ENCODE measurements around the gene ZC3H6.
"Not testable (repeated sequence)": the region's sequence is repeated elsewhere in the genome, so short reads cannot be mapped to it uniquely, and the experiment has no call there.

The ZC3H6 gene

DNA sequence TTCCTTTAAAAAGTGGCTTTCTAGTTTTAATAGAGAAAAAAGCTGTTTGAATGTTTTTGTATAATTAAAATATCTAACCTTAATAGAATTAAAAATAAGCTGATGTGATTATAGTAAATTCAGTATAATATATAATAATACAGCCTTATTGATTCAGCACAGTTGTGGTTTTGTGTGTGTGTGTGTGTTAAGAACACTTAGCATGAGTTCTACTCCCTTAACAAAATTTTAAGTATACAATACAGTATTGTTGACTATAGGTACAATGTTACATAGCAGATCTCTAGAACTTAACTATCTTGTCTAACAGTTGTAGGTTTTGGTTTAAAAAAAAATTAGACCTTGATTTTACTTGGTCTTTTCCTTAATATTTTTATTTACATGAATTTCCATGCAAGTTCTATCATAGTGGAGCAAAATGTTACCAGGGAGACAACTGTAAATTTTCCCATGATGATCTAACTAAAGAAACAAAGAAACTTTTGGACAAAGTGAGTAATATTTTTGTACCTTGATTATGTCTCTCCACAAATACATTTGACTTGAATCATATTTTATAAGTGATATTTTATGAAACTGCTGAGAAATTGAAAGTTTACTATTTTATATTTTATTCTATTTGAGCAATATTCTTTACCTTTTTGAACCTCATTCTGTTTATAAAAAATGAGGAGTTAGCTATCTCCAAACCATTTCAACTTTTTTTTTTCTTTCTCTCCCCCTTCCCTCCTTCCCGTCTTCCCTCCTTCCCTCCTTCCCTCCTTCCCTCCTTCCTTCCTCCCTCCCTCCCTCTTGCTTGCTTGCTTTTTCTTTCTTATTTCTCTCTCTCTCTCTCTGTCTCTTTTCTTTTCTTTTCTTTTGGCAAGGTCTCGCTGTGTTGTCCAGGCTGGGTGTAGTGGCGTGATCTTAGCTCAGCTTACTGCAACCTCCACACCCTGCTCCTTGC lies 46.3 kb downstream of the ZC3H6 start:
- DNase-seq (ENCODE audit: low read depth in 1 of 2, low spot score in 1 of 2) = no peak

DNA sequence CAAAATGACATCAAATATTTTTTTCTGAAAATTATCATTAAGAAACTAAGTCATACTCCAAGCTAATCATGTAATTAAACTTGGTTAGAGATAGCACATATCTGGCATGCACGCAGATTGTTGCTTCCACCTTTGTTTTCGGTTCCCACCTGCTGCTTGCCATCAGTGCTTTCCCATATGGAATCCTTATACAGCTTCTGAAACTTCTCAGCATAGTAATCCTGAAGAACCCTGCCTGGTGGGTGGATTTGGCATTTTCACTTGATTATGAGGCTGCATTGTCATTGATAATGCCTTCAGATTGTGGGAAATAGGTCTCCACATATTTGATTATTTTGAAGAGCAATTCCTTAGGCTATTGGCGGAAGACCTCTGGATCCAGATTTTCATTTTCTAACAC lies 47.5 kb downstream of the ZC3H6 start:
- no peak for DNase-seq (ENCODE audit: low read depth in 1 of 2, low spot score in 1 of 2)

DNA sequence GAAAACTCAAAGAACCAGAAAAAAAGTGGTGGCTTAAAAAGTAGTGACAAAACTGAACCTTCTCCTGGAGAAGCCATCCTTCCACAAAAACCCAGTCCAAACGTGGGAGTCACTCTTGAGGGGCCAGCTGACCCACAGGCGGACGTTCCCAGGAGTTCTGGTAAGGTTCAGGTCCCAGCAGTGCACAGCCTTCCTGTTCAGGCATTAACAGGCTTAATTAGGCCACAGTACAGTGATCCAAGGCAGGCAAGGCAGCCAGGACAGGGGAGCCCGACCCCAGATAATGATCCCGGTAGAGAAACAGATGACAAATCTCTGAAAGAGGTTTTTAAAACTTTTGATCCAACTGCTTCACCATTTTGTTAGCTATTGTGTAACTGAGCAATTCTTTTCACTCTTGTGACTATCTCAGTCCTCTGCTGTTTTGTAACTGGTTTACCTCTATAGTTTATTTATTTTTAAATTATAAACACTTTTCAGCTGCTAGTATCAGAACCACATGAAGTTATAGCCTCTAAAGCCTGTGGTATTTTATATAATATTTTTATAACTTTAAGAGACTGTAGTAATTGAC lies 56.8 kb downstream of the ZC3H6 start:
- DNase-seq (ENCODE audit: low read depth in 1 of 2, low spot score in 1 of 2) = no peak

DNA sequence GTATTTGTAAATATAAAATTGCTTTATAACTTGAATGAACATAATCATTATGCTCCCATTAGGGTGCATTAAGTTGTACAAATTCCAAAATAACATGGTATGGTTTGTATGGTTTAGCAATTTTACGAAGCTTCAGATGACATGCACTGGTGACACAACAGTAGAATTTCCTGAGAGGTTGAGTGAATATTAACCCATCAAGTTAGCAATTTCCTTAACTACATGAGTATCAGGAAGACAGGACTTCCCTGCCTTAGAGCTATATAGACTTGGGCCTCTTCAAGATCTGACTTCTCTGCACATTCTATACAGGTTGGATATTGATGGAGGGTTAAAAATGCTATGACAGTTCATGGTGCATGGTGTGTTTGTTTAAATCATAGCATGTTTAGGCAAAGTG lies 60.2 kb downstream of the ZC3H6 start:
- no peak for DNase-seq (ENCODE audit: low read depth in 1 of 2, low spot score in 1 of 2)

DNA sequence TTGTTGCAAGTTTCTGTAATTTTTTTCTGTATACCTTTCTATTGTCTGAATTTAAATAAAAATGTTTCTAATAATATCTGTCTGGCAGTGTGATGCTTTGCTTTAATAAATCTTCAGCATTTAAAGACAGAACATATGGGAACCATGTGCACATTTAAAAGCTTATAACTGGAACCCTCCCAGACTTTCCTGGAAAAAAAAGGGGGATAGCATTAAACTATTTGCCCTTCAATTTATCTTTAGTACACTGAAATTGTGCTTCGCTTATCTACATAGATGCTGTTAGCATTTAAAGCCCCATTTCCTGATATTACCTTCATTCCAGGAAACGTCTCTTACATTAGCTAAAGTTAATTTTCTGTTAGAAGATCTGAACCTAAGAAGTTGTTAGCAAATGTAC lies 64.6 kb downstream of the ZC3H6 start:
- DNase-seq (ENCODE audit: low read depth in 1 of 2, low spot score in 1 of 2) = no peak

DNA sequence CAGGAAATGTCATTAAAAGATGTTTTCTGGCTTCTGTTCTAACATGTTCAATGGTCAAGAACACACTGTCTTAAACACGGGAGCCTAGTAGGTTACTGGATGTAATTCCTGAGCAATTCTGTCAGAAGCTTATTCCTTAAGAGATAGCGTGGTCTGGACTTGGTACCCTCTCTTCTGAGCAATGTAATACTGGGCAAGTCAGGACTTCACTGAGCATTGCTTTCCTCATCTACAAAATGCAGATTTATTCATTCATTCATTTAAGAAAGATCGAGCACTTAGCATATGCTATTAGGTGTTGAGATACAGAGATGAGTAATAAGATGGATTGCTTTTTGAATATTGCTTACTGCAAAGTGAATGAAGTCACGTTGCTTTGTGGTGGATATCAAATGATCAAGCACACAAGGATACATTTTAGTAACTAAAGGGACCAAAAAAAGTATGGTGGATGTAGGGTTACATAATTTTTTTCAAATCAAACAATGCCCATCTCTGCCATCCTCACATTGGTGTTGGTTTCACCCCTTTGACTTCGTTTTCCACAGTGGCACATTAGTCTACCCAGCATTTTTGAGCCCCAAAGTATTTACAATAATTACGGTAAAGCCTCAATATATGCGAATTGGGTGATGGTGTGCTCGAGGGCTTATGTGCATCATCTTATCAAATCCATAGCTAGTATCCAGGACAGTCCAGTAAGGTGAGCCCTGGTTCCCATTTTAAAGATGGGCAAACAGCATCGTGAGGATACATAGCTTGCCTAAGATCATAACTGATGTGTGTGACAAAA lies 65.3 kb downstream of the ZC3H6 start:
- DNase-seq (ENCODE audit: low read depth in 1 of 2, low spot score in 1 of 2) = no peak

DNA sequence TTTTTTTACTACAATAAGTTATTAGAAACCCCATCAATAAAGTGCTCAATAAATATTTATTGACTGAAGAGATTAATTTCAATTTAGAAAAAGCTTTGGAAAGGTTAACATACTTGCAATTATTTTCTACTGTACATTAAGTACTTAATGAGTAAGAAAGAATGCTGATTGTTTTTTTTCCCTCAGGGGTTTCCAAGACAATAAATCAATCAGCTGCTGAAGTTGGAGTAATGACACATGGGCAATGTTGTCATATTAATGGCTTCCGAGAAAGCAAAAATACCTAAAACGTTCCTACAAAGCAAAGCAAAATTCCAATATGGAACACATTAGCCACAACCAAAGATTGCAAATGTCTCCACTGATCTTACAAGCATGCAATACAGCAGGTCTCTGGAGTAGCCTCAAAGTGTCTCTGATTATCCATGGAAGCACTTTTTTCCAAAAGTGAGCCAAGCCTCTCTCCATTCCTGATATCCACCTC lies 66.7 kb downstream of the ZC3H6 start:
- no peak for DNase-seq (ENCODE audit: low read depth in 1 of 2, low spot score in 1 of 2)

DNA sequence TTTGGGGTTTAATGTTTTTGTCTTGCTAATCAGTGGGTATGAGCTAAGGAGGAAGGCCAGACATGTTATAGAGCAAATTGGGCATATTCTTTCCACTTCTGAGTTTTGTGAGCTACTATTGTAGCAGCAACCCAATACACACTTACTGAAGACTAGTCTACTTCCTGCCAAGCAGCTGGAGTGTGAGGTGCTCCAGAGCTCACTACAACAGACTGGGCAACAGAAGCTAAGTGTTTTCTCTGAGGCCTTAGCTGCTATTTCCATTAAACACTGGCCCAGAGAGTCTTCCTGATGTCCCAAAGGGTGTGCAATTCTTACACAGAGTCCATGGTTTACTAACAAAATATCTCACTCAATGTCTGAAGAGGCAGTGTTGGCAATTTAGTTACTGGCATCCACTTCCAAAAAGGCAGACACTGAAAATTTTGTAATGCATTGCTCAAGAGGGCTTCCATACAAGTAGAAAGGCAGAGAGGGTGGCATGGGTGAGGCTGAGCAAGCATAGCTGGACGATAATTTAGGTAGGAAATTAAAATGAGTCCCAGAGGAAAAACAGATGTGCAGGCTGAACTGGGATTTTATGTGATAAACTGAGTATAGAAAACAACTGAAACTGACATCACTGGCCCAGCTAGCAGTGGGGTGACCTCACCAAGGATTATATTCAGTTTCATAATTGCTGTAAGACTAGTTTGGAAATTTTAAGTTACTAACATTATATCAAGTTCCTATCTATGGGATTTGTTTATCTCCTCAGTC lies 68.6 kb downstream of the ZC3H6 start:
- no peak for DNase-seq (ENCODE audit: low read depth in 1 of 2, low spot score in 1 of 2)

DNA sequence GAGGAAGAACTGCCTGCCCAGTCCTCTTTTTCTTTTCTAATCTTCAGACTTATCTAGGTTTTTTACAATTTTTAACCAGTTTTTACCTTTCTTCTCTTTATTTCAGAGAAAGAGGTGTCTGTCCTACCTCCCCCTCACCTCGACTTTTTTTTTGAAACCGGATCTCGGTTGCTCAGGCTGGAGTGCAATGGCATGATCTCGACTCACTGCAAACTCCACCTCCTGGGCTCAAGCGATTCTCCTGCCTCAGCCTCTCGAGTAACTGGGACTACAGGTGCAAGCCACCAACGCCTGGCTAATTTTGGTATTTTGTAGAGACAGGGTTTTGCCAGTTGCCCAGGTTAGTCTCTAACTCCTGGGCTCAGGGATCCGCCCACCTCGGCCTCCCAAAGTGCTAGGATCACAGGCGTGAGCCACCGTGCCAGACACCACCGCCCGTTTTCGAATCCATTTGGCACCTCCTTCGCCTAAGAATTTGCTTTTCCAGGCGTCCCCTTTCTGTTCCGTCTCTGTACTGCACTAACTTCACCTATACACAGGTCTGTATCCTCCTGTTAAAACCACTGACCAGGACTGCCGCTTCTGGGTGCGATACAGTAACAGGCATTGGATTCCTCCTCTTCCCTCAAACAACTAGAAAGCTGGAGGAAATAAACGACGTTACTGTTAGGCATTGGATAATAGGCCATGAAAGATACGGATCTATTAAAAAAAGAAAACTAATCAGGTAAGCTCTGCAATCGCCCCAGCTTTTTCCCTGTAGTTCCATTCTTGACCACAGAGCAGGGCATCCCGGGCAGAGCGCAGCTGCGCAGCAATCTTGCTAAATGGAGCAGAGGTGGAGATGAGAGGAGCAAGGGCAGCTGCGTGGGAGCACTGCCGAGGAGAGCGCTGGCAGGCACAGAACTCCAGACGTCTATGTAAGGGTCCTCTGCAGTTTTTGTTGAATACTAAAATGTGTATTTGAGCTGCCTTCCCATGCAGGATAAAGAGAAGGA lies 69.9 kb downstream of the ZC3H6 start:
- DNase-seq (ENCODE audit: low read depth in 1 of 2, low spot score in 1 of 2) = no peak

DNA sequence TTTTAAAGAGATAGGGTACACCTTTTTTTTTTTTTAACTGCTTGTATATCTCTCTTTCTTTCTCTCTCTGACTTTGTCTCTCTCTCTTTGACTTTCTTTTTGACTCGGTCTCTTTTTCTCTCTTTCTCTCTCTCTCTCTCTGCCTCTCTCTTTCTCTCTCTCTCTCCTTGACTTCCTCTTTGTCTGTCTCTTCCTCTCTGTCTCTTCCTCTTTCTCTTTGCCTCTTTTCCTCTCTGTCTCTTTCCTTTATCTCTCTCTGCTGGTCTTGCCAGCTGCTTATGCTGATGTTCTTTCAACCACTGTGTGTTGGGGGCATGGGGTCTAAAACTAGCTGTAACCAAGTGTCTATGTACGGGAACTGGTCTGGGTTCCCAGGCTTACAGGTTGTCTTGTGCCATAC lies 76.9 kb downstream of the ZC3H6 start:
- DNase-seq (ENCODE audit: low read depth in 1 of 2, low spot score in 1 of 2) = not testable (repeated sequence)

DNA sequence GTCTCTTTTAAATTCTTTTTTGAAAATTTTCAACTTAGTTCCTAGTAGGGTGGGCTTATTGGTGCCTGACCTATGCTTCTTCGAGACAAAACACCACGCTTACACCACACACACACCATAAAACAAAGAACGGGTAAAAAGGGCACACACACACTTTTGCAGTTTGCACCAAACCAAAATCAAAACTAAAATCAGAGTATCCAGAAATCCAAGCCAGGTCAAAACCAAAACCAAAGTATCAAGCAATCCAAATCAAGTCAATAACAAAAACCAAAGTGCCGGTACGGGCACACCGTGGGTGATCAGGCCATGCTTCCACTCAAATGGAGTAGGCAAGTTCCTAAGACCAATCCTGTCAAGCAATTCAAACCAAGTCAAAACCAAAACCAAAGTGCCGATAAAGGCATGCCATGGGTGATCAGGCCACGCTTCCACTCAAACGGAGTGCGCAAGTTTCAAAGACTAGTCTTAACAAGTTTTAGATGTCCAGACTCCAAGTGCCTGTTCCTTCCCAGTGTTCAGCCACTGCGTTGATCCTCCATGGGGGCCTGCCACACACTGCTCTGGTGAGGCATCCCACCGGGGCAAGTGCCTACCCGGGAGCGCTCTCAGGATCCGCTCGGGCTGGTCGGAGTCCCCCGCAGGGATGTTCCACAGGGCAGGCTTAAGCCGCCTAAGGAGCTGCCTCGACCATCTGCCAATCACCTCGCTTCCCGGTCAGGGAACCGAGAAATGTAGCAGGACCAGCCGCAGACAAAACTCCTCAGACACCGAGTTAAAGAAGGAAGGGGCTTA lies 77.6 kb downstream of the ZC3H6 start:
- DNase-seq (ENCODE audit: low read depth in 1 of 2, low spot score in 1 of 2) = not testable (repeated sequence)

DNA sequence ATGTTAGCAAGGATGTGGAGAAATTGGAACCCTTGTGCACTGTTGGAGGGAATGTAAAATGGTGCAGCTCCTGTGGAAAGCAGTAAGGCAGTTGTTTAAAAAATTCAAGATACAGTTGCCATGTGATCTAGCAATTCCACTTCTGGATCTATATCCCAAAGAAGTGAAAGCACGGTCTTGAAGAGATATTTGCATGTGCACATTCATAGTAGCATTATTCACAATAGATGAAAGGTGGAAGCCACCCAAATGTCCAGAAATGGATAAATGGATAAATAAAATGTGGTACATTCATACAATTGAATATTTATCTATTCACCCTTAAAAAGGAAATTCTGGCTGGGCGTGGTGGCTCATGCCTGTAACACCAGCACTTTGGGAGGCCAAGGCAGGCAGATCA lies 78.9 kb downstream of the ZC3H6 start:
- DNase-seq (ENCODE audit: low read depth in 1 of 2, low spot score in 1 of 2) = not testable (repeated sequence)

DNA sequence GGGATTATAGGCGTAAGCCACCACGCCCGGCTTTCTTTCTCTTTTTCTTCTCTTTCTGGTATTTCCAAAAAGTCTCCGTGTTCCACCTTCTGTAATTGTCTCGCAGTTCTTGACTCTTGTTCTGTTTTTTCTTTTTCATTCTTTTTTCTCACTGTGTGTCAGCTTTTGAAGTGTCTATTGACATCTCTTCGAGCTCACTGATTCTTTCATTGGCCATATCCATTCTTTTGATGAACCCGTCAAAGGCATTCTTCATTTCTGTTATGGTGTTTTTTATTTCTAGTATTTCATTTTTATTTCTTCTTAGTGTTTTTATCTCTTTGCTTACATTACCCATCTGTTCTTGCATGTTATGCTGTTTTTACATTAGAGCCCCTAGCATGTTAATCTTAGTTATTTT lies 84.7 kb downstream of the ZC3H6 start:
- not testable (repeated sequence) for DNase-seq (ENCODE audit: low read depth in 1 of 2, low spot score in 1 of 2)

Data from activated T-helper 1 cell treated with anti-CD3 and anti-CD28 coated beads, Interleukin-2, amount 50 U/mL, for 16 hours (primary cell).